Liver (tissue), 9 donors: ENCODE results near the gene CALM3. TPM values are rescaled to one million over a fixed set of nuclear protein-coding genes. Genes with fewer than 3 reads are reported as not detected.
"Not testable (repeated sequence)": the region's sequence is repeated elsewhere in the genome, so short reads cannot be mapped to it uniquely, and the experiment has no call there.

Source experiments
- DNase-seq: peaks from one replicate; pipeline ENCODE4 v3.0.0-alpha.2; 2017; ENCODE audit warnings: low spot score
- H3K27ac ChIP-seq, 2 donors: one replicate each; pipeline ENCODE4 v1.7.0; 2013; ENCODE audit warnings: inconsistent platforms in 2 of 2, low read length in 2 of 2, control low read depth in 1 of 2, low read depth in 1 of 2, mild to moderate bottlenecking in 1 of 2
- H3K27me3 ChIP-seq, 4 donors: one replicate each; pipeline versions ENCODE4 v1.6.1 to v1.7.0; 2013; ENCODE audit warnings: low read length in 3 of 4, inconsistent platforms in 1 of 4, mild to moderate bottlenecking in 1 of 4, moderate library complexity in 1 of 4; ENCODE audit not compliant: control insufficient read depth in 4 of 4, insufficient read depth in 4 of 4
- H3K36me3 ChIP-seq, 4 donors: one replicate each; pipeline versions ENCODE4 v1.6.1 to v1.7.0; 2013; ENCODE audit warnings: low read length in 3 of 4, mild to moderate bottlenecking in 3 of 4, low read depth in 1 of 4, moderate library complexity in 1 of 4; ENCODE audit not compliant: control insufficient read depth in 4 of 4, insufficient read depth in 3 of 4
- H3K4me1 ChIP-seq, 4 donors: one replicate each; pipeline versions ENCODE4 v1.6.1 to v1.7.0; 2013; ENCODE audit warnings: low read length in 3 of 4, mild to moderate bottlenecking in 3 of 4, moderate library complexity in 1 of 4; ENCODE audit not compliant: control insufficient read depth in 4 of 4, insufficient read depth in 4 of 4
- H3K4me3 ChIP-seq, 3 donors: one replicate each; pipeline versions ENCODE4 v1.6.1 to v1.7.0; 2013; ENCODE audit warnings: low read length in 3 of 3, control low read depth in 1 of 3, low read depth in 1 of 3, mild to moderate bottlenecking in 1 of 3
- H3K9ac ChIP-seq, 2 donors: one replicate each; pipeline ENCODE4 v1.7.0; 2013; ENCODE audit warnings: low read length in 2 of 2, mild to moderate bottlenecking in 2 of 2, moderate library complexity in 2 of 2, control low read depth in 1 of 2, low read depth in 1 of 2
- H3K9me3 ChIP-seq, 4 donors: one replicate each; pipeline versions ENCODE4 v1.6.1 to v1.7.0; 2013; ENCODE audit warnings: low read length in 3 of 4; ENCODE audit not compliant: control insufficient read depth in 4 of 4
- FOXA2 ChIP-seq: IDR thresholded peaks from 2 replicates; pipeline ENCODE4 v1.6.1; 2016; ENCODE audit warnings: antibody characterized with exemption
- GABPA ChIP-seq, 2 donors: IDR thresholded peaks in 1 of 2; conservative IDR thresholded peaks in 1 of 2; 2 replicates each; pipeline ENCODE4 v1.6.1; 2016; ENCODE audit warnings: antibody characterized with exemption in 2 of 2, mild to moderate bottlenecking in 1 of 2, moderate library complexity in 1 of 2
- HNF4A ChIP-seq, 2 donors: conservative IDR thresholded peaks; 2 replicates each; pipeline ENCODE4 v1.6.1; 2016; ENCODE audit warnings: antibody characterized with exemption in 2 of 2, mild to moderate bottlenecking in 2 of 2
- JUND ChIP-seq, 2 donors: IDR thresholded peaks; 2 replicates each; pipeline ENCODE4 v1.6.1; 2016; ENCODE audit warnings: antibody characterized with exemption in 2 of 2
- NR2F2 ChIP-seq: IDR thresholded peaks from 2 replicates; pipeline ENCODE4 v1.6.1; 2016; ENCODE audit warnings: antibody characterized with exemption
- RAD21 ChIP-seq, 2 donors: IDR thresholded peaks; 2 replicates each; pipeline ENCODE4 v1.6.1; 2016; ENCODE audit warnings: antibody characterized with exemption in 2 of 2, mild to moderate bottlenecking in 2 of 2
- RXRA ChIP-seq, 2 donors: IDR thresholded peaks; 2 replicates each; pipeline ENCODE4 v1.6.1; 2017 to 2018; ENCODE audit warnings: antibody characterized with exemption in 2 of 2, mild to moderate bottlenecking in 1 of 2
- SP1 ChIP-seq: IDR thresholded peaks from 2 replicates; pipeline ENCODE4 v1.6.1; 2018; ENCODE audit warnings: antibody characterized with exemption, mild to moderate bottlenecking
- TAF1 ChIP-seq: conservative IDR thresholded peaks from 2 replicates; pipeline ENCODE4 v1.6.1; 2016; ENCODE audit warnings: antibody characterized with exemption, mild to moderate bottlenecking
- YY1 ChIP-seq: IDR thresholded peaks from 2 replicates; pipeline ENCODE4 v1.6.1; 2016; ENCODE audit warnings: antibody characterized with exemption, mild to moderate bottlenecking
- WGBS: extraction: QIAGEN DNeasy Blood & Tissue Kit; methylation state at CpG from one replicate; pipeline ENCODE4 v1.1.7; 2013; 5-methylcytosine and 5-hydroxymethylcytosine counted together
- polyA plus RNA-seq, 2 donors: library from polyadenylated mRNA; stranded (reverse) in 1 of 2; unstranded in 1 of 2; fragments of 200-250 nt in 1 of 2; fragments of >200 nt in 1 of 2; fragmentation: Nextera tagmentation in 1 of 2; extraction: Ambion mirVana in 1 of 2; gene quantifications; one replicate each; pipeline versions ENCODE4 v1.2.1 to v1.2.3, GENCODE V29; 2013 to 2015
- total RNA-seq, 2 donors: library from RNA; depleted of rRNA; stranded (reverse); fragments of >200 nt; gene quantifications; one replicate each; pipeline ENCODE4 v1.2.3, GENCODE V29; 2014
- TF ChIP-seq, protein P1 (sequence below): fragments of 150-350 bp; IDR thresholded peaks from 2 replicates; pipeline ENCODE4 v1.5.1; 2017; ENCODE audit warnings: improper control_type of control experiment, low read depth, low read length; ENCODE audit not compliant: missing input control
- TF ChIP-seq, protein P2 (sequence below): IDR thresholded peaks from 2 replicates; pipeline ENCODE4 v1.6.1; 2016; ENCODE audit warnings: antibody characterized with exemption, mild to moderate bottlenecking
- TF ChIP-seq, protein P3 (sequence below): IDR thresholded peaks from 2 replicates; pipeline ENCODE4 v1.6.1; 2016; ENCODE audit warnings: antibody characterized with exemption
- donor health status: healthy.
- donor health status: healthy.
- donor health status: healthy.
- donor health status: healthy.
- donor health status: healthy.

Gene CALM3
- total and polyA plus RNA-seq, 4 donors: 51.4 to 112 (median 81.7) TPM

DNA sequence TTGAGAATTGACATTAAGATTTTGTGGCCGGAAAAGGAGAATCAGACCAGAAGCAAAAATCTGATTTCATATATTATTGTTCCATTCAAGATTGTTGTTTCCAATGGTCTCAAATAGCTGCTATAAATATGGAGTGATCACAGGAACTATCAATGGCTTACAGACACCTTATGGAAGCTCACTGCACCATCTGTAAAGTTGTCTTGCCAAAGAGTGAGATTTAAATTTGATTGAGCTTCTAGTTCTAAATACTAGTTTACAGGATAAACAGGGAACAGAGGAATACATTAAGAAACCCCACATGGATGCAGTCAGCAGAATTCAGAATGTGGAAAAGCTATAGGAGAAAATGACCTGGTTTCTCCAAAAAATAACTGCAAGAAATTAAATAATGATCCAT, 47.0 kb upstream of the CALM3 start (continued):
- TF ChIP-seq, protein P1, sequence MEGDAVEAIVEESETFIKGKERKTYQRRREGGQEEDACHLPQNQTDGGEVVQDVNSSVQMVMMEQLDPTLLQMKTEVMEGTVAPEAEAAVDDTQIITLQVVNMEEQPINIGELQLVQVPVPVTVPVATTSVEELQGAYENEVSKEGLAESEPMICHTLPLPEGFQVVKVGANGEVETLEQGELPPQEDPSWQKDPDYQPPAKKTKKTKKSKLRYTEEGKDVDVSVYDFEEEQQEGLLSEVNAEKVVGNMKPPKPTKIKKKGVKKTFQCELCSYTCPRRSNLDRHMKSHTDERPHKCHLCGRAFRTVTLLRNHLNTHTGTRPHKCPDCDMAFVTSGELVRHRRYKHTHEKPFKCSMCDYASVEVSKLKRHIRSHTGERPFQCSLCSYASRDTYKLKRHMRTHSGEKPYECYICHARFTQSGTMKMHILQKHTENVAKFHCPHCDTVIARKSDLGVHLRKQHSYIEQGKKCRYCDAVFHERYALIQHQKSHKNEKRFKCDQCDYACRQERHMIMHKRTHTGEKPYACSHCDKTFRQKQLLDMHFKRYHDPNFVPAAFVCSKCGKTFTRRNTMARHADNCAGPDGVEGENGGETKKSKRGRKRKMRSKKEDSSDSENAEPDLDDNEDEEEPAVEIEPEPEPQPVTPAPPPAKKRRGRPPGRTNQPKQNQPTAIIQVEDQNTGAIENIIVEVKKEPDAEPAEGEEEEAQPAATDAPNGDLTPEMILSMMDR: no peak
- TF ChIP-seq SP1 (no peak), RAD21 (IDR thresholded peaks at IDR 0.05) (no peak), JUND (IDR thresholded peaks at IDR 0.05) (no peak), RXRA (IDR thresholded peaks at IDR 0.05) (no peak), GABPA (IDR thresholded peaks at IDR 0.05 in 1 of 2, conservative IDR thresholded peaks at IDR 0.05 in 1 of 2) (no peak)

DNA sequence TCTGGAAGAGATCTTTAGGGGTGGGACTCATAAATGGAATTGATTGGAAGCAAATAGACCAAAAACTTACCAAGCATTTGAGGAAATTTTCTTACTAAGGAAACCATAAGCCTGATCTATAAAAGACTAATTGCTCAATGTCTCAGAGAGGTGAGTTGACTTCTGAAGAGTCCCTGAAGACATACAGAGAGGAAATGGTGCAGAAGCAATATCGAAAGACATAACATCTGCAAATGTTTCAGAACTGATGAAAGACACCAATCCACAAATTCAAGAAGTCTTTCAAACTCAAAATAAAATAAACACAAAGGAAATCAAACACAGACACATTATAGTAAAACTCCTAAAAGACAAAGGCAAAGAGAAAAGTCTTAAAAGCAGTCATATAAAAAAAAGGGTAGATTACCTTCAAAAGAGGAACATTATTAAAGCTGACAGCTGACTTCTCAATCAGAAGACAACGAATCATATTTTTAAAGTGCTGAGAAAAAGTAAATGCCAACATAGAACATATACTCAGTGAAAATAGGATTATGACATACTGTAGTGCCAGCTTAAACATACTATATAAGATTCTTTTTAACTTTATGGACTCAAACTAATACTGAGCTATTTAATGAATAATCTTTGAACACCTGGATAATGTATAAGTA, 45.4 kb upstream of the CALM3 start:
- Histone ChIP-seq H3K36me3 (no peaks in the 10 kb centered on the region), H3K27me3 (no peaks in the 10 kb centered on the region), H3K4me1 (no peaks in the 10 kb centered on the region), H3K9ac (no peak overlapping the region), H3K9me3 (peaks cover 0 to 3% (median under 1%) of the 10 kb centered on the region in 4 donors), H3K4me3 (no peak overlapping the region), H3K27ac (no peak overlapping the region)
- no peak for DNase-seq
- 44% methylated on average over 2 of the region's 2 CpGs for WGBS
- TF ChIP-seq, protein P2, sequence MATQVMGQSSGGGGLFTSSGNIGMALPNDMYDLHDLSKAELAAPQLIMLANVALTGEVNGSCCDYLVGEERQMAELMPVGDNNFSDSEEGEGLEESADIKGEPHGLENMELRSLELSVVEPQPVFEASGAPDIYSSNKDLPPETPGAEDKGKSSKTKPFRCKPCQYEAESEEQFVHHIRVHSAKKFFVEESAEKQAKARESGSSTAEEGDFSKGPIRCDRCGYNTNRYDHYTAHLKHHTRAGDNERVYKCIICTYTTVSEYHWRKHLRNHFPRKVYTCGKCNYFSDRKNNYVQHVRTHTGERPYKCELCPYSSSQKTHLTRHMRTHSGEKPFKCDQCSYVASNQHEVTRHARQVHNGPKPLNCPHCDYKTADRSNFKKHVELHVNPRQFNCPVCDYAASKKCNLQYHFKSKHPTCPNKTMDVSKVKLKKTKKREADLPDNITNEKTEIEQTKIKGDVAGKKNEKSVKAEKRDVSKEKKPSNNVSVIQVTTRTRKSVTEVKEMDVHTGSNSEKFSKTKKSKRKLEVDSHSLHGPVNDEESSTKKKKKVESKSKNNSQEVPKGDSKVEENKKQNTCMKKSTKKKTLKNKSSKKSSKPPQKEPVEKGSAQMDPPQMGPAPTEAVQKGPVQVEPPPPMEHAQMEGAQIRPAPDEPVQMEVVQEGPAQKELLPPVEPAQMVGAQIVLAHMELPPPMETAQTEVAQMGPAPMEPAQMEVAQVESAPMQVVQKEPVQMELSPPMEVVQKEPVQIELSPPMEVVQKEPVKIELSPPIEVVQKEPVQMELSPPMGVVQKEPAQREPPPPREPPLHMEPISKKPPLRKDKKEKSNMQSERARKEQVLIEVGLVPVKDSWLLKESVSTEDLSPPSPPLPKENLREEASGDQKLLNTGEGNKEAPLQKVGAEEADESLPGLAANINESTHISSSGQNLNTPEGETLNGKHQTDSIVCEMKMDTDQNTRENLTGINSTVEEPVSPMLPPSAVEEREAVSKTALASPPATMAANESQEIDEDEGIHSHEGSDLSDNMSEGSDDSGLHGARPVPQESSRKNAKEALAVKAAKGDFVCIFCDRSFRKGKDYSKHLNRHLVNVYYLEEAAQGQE: no peak

DNA sequence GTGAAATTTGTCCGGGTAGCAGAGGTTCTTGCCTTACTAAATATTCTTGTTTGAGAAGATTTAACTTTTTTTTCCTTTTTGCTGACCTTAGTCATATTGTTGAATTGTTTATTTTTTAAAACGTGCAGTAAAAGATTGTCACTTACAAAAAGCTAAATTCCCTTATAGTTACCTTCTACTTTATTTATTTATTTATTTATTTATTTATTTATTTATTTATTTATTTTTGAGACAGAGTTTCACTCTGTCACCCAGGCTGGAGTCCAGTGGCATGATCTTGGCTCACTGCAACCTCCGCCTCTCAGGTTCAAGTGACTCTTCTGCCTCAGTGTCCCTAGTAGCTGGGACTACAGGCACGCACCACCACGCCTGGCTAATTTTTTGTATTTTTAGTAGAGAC, 44.7 kb upstream of the CALM3 start:
- not testable (repeated sequence) for H3K9me3 ChIP-seq, H3K36me3 ChIP-seq, H3K4me3 ChIP-seq, H3K27me3 ChIP-seq, DNase-seq, H3K4me1 ChIP-seq, H3K27ac ChIP-seq, H3K9ac ChIP-seq
- 82% methylated on average over 5 of the region's 5 CpGs for WGBS

DNA sequence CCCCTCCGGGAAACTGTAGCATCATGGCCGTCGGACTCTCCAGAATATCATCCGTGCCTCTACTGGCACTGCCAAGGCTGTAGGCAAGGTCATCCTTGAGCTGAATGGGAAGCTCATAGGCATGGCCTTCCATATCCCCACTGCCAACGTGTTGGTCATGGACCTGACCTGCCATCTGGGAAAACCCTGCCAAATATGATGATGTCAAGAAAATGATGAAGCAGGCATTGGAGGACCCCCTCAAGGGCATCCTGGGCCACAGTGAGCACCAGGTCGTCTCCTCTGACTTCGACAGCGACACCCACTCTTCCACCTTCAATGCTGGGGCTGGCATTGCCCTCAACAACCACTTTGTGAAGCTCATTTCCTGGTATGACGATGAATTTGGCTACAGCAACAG, 41.9 kb upstream of the CALM3 start:
- no peak for DNase-seq
- H3K27ac ChIP-seq: no peak overlapping the region
- 93% methylated on average over 9 of the region's 9 CpGs for WGBS
- no peaks in the 10 kb centered on the region for H3K4me1 ChIP-seq
- H3K27me3 ChIP-seq: no peaks in the 10 kb centered on the region
- H3K36me3 ChIP-seq: no peaks in the 10 kb centered on the region
- no peak overlapping the region for H3K9ac ChIP-seq
- no peak for TF ChIP-seq NR2F2
- TF ChIP-seq HNF4A (conservative IDR thresholded peaks at IDR 0.05): no peak
- TF ChIP-seq, protein P3, sequence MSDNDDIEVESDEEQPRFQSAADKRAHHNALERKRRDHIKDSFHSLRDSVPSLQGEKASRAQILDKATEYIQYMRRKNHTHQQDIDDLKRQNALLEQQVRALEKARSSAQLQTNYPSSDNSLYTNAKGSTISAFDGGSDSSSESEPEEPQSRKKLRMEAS: no peak
- no peak for TF ChIP-seq FOXA2
- TF ChIP-seq TAF1: no peak
- TF ChIP-seq YY1: no peak
- no peak for TF ChIP-seq GABPA (IDR thresholded peaks at IDR 0.05 in 1 of 2, conservative IDR thresholded peaks at IDR 0.05 in 1 of 2)
- no peak for TF ChIP-seq RXRA (IDR thresholded peaks at IDR 0.05)
- no peaks in the 10 kb centered on the region for H3K9me3 ChIP-seq
- no peak overlapping the region for H3K4me3 ChIP-seq

DNA sequence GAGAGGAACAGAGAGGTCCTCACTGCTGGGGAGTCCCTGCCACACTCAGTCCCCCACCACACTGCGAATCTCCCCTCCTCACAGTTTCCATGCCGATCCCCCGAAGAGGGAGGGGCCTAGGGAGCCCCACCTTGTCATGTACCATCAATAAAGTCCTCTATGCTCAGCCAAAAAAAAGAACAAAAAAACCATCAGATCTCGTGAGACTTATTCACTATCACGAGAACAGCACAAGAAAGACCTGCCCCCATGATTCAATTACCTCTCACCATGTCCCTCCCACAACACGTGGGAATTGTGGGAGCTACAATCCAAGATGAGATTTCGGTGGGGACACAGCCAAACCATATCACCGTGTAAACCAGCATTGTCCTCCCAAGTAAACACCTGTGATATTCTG, 41.5 kb upstream of the CALM3 start:
- not testable (repeated sequence) for H3K36me3 ChIP-seq, H3K27me3 ChIP-seq, H3K4me3 ChIP-seq, H3K27ac ChIP-seq, H3K4me1 ChIP-seq, H3K9me3 ChIP-seq, H3K9ac ChIP-seq, DNase-seq
- 94% methylated on average over 8 of the region's 8 CpGs for WGBS
